GM20431 (cell line): ENCODE data around the gene C3AR1.
"Not testable (repeated sequence)": the region's sequence is repeated elsewhere in the genome, so short reads cannot be mapped to it uniquely, and the experiment has no call there.

Experiments
- in situ Hi-C: fragments of 300-500 bp; cut with MseI, MboI; formaldehyde crosslinking; loops from one replicate; pipeline ENCODE4 v1.15.0; 2020; ENCODE audit warnings: low sequenced_read_pairs; ENCODE audit not compliant: unreplicated experiment

C3AR1 gene

DNA sequence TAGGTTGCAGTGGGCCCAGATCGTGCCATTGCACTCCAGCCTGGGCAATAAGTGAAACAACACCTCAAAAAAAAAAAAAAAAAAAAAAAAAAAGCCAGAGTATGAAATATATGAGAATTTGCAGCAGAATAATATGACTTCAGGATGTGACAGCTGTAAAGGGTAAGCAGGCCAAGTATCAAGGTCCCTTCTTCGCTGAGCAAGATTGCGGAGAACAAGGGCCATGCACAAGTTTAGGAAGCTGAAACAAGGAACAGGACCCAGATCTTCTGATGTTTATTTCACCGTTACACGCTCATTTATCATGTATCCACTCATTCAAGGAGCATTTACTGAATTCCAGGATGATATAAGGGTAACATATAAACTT lies 34.3 kb downstream of the C3AR1 start:
- in situ Hi-C loops = no loop called here

DNA sequence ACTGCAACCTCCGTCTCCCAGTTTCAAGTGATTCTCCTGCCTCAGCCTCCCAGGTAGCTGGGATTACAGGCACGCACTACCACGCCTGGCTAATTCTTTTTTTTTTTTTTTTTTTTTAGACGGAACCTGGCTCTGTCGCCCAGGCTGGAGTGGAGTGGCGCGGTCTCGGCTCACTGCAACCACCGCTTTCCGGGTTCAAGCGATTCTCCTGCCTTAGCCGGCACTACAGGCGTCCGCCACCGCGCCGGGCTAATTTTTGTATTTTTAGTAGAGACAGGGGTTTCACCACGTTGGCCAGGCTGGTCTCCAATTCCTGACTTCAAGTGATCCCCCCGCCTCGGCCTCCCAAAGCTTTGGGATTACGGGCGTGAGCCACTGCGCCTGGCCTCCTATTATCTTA lies 35.1 kb downstream of the C3AR1 start:
- in situ Hi-C loops = not testable (repeated sequence)

DNA sequence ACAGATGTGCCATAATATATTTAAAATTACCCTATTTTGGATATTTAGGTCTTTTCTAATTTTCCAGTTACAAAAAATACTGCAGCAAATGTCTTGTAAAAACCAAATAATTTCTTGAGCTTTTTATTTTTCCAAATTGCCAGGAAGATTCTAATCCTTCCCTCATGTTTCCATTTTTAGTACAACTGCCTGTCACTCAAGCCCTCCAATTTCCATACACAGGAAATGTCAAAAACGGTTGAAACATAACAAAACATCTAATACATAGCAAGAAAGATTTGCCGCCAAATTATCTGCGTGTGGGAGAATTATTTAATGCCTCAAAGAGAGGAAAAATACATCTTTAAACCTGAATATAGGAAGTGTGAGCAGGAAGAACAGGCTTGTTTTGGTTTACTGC lies 36.0 kb downstream of the C3AR1 start:
- in situ Hi-C loops = no loop called here

DNA sequence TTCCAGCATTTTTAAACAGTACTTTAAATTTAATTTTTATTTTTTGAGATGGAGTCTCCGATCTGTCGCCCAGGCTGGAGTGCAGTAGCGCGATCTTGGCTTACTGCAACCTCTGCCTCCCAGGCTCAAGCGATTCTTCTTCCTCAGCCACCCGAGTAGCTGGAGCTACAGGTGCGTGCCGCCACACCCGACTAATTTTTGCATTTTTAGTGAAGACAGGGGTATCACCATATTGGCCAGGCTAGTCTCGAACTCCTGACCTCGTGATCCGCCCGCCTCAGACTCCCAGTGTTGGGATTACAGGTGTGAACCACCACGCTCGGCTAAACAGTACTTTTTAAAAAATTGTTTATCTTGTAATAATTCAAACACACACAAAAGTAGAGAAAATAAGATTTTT lies 37.9 kb downstream of the C3AR1 start:
- in situ Hi-C loops = no loop called here

DNA sequence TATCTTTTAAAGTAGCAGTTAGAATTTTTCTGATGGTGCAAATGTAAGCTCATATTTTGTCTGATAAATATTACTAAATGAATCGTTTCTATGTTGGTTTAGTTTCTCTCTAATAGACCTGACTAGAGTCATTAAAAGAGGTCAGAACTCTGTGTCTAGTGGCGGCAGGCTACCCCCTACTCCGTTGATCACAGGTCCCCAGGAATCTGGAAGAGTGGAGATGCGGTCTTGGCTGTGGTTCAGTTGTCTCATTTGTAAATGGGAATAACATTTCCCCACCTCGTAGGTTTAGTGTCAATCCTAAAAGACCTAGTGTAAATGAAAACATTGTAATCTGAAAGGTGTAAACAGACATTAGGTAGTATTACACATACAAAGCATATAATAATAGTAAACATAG lies 38.3 kb downstream of the C3AR1 start:
- in situ Hi-C loops = no loop called here

DNA sequence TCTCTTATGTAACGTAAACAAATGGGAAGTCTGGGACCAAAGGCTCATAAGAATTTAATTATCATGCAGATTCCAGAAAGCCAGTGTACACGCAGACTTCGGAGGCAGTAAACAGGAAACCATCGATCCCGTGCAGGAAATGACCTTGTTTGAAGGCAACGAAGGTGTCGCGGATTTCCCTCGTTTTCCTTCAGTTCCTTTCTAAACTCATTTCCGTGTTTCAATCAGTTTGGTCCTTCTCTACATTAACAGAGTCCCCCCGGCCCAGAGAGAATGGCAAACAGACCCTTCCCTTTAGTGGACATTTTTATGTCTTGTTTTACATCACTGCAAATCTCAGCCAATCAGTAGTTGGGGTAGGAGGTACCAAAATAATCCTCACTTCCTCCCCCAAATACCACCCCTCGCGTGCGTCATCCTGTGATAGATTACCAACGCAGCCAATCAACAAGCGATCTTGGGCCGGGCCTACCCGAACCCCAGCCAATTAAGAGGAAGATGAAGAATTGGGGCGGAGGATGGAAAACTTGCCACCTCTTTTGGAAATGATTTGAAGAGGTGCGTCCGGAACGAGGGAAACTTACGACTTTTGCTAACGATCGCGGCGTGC lies 39.8 kb downstream of the C3AR1 start:
- in situ Hi-C loops = no loop called here

DNA sequence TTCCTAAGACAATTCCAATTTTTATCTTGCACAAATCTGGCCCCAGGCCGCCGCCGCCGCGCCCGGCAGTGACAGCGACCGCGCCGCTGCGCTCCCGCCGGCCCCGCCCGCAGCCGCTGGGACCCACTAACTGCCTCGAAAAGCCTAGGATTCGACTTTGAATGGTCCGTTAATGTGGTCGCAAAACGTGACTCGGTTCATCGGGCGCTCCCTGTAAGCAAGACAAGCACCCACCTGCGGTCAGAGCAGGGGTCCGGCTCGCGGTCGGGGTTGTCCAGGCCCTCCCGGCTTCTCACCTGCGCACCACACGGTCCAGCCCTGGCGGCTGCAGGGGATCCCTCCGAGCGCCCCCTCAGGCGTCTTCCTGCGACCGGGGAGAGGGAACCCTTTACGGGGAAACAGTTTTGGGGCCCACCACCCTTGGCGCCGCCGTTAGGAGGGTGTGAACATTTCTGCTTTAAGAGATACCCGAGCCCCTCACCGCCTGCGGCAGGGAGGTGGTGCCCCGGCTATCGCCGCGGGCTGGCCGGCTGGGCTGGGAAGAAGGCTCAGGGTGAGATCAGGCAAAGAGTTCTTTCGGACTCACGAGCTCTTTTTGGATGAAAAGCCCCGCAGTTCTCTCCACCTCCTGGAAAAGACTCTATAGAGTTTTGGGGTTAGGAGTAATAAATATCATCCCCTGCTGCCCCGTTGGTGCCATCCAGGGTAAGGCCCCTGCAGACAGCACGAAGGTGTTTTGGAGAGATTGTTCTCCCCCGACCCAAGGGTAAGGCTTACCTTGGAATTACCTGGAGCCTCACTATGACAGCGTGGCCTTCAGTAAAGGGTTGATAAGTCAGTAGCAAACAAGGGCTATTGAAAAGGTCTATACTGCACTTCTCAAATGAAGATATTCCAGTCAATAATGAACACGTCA lies 47.2 kb downstream of the C3AR1 start:
- in situ Hi-C loops = no loop called here

DNA sequence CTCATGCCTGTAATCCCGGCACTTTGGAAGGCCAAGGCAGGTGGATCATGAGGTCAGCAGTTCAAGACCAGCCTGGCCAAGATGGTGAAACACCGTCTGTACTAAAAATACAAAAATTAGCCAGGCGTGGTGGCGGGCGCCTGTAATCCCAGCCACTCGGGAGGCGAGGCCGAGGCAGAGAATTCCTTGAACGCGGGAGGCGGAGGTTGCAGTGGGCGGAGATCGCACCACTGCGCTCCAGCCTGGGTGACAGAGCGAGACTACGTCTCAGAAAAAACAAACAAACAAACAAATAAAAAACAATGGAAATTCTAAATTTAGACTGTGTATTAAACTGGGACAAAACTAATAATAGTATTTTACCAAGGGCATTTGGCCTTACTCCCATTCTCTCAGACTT lies 47.9 kb downstream of the C3AR1 start:
- in situ Hi-C loops = not testable (repeated sequence)

DNA sequence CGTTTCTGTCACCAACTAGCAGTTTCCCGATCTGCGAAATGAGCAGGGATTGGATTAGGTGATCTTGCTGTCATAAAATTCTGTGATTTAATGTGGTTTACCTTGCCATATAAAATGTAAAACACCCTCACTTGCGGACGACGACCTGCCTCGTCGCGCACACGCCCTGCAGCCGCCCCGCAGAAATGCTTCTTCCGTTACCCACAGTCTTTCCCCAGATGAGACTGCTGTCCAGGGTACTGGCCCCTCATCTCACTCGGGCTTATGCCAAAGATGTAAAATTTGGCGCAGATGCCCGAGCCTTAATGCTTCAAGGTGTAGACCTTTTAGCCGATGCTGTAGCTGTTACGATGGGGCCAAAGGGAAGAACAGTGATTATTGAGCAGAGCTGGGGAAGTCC lies 51.3 kb downstream of the C3AR1 start:
- in situ Hi-C loops = no loop called here

DNA sequence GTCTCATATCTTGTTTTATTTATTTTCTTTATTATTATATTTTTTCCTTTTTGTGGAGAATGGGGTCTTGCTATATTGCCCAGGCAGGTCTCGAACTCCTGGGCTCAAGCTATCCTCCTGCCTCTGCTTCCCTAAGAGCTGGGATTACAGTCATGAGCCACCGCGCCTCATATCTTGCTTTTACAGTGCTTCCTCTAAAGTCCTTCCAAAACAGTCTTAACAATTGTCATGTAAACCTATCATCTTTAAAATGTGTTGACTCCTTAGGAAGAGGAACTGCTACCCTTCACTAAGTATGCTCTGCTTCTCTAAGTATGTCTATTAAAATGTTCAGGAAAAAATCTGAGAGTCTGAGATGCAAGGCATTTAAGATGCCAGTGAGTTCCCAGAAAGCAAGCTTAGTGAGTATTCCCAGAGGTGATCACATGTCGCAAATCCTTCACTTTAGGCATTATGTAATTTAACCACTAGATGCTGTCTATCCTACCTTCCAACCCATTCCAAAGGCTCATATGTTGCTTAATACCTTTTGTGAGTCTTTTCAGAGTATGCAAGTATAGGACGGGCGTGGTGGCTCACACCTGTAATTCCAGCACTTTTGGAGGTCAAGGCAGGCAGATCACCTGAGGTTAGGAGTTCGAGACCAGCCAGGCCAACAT lies 53.4 kb downstream of the C3AR1 start:
- in situ Hi-C loops = no loop called here

DNA sequence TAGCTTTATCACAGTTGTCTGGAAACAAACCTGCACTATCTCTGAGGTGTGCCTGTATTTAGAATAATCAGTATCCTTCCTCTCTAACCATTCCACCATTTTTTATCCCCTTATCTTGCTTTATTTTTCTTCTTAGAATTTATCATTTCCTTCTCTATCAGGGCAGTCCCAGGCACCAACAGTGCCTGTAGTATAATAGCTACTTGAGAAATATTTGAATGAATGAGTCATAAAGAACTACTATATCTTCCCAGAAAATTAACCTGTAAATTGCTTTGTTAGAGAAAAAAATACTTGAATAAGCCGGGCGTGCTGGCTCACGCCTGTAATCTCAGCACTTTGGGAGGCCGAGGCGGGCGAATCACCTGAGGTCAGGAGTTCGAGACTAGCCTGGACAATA lies 54.8 kb downstream of the C3AR1 start:
- in situ Hi-C loops = no loop called here
